A549 (cell line): Measurements from ENCODE around the gene KLHL29. TPM values are rescaled to one million over a fixed set of nuclear protein-coding genes. Genes with fewer than 3 reads are reported as not detected.

Experiments used
- ATAC-seq, 2 experiments: fragments of 200-7000 bp in 1 of 2; fragments of >200 bp in 1 of 2; cut with Nextera tagmentation in 1 of 2; cut with Tn5 transposase in 1 of 2; 3 replicates each; pipeline versions ENCODE4 v1.8.0 to v1.9.1; 2018 to 2020; ENCODE audit warnings: mild to moderate bottlenecking in 1 of 2, moderate library complexity in 1 of 2
- CTCF ChIA-PET: fragments of 300-600 bp; sonication (Branson Sonifier 250); formaldehyde crosslinking; extraction: SDS; loops from one replicate; lab custom pipeline; 2021; ENCODE audit warnings: antibody characterized with exemption, inconsistent platforms; lab: Yijun Ruan, JAX
- POLR2A ChIA-PET: fragments of 350-600 bp; formaldehyde crosslinking; extraction: SDS; loops from one replicate; lab custom pipeline; 2021; ENCODE audit warnings: antibody characterized with exemption, inconsistent platforms; lab: Yijun Ruan, JAX
- DNase-seq, 2 experiments: peaks; one replicate each; pipeline versions ENCODE4 v3.0.0 to v3.0.0-alpha.2; 2011 to 2016; ENCODE audit warnings: low read depth in 1 of 2, low spot score in 1 of 2
- FAIRE-seq: peaks from 2 replicates; lab custom pipeline; 2011; peaks lifted over from hg19 to GRCh38; lab: Jason Lieb, UNC
- H3K27ac ChIP-seq, 2 experiments: fragments of >200 bp; sonication (Bioruptor Twin); formaldehyde crosslinking; 3 replicates each; pipeline ENCODE4 v1.5.1; 2016 to 2017
- H3K4me1 ChIP-seq: fragments of >200 bp; sonication (Bioruptor Twin); formaldehyde crosslinking; 3 replicates; pipeline ENCODE4 v1.6.1; 2016
- H3K4me2 ChIP-seq: fragments of >200 bp; sonication (Bioruptor Twin); formaldehyde crosslinking; 3 replicates; pipeline ENCODE4 v1.6.1; 2016
- H3K4me3 ChIP-seq: fragments of >200 bp; sonication (Bioruptor Twin); formaldehyde crosslinking; 3 replicates; pipeline ENCODE4 v1.5.1; 2016
- H3K9me3 ChIP-seq: fragments of >200 bp; sonication (Bioruptor Twin); formaldehyde crosslinking; 3 replicates; pipeline ENCODE4 v1.6.1; 2016
- BCL3 ChIP-seq: fragments of >200 bp; sonication (Bioruptor Twin); formaldehyde crosslinking; IDR thresholded peaks from 3 replicates; pipeline ENCODE4 v1.6.1; 2016
- CBX2 ChIP-seq: fragments of 200-600 bp; sonication (generic); IDR thresholded peaks from 2 replicates; pipeline ENCODE4 v1.6.1; 2016; ENCODE audit warnings: low read depth, mild to moderate bottlenecking, borderline replicate concordance
- CBX8 ChIP-seq: fragments of 200-600 bp; sonication (generic); IDR thresholded peaks from 2 replicates; pipeline ENCODE4 v1.6.1; 2016
- CEBPB ChIP-seq, 2 experiments: fragments of >200 bp in 1 of 2; sonication (Bioruptor Twin) in 1 of 2; formaldehyde crosslinking in 1 of 2; IDR thresholded peaks; 2 replicates each; pipeline ENCODE4 v1.6.1; 2012 to 2016
- CHD2 ChIP-seq: fragments of 150-350 bp; IDR thresholded peaks from 2 replicates; pipeline ENCODE4 v1.6.1; 2014; ENCODE audit warnings: low read length; ENCODE audit not compliant: partially characterized antibody
- E2F6 ChIP-seq: IDR thresholded peaks from 2 replicates; pipeline ENCODE4 v1.6.1; 2012; ENCODE audit warnings: low read depth, borderline replicate concordance
- EHMT2 ChIP-seq: fragments of 200-600 bp; sonication (generic); IDR thresholded peaks from 2 replicates; pipeline ENCODE4 v1.6.1; 2016; ENCODE audit warnings: antibody characterized with exemption, low read depth, mild to moderate bottlenecking, moderate library complexity
- FOSL2 ChIP-seq, 2 experiments: fragments of 450-650 bp in 1 of 2; fragments of >200 bp in 1 of 2; sonication (Bioruptor Twin) in 1 of 2; formaldehyde crosslinking; IDR thresholded peaks; 2 replicates each; pipeline versions ENCODE4 v1.5.0 to v1.6.1; 2016 to 2020; ENCODE audit warnings: mild to moderate bottlenecking in 1 of 2, moderate library complexity in 1 of 2
- HOXB13 ChIP-seq: fragments of 250-450 bp; sonication (Bioruptor Pico); IDR thresholded peaks from 2 replicates; pipeline ENCODE4 v1.5.0; 2020; ENCODE audit warnings: low read depth, mild to moderate bottlenecking, moderate library complexity
- HOXB5 ChIP-seq: fragments of 250-450 bp; sonication (Bioruptor Pico); IDR thresholded peaks from 2 replicates; pipeline ENCODE4 v1.5.0; 2020; ENCODE audit warnings: mild to moderate bottlenecking, moderate library complexity
- JUN ChIP-seq, 2 experiments: fragments of >200 bp; sonication (Bioruptor Twin); formaldehyde crosslinking; IDR thresholded peaks; 2 replicates in 1 of 2; 3 replicates in 1 of 2; pipeline ENCODE4 v1.6.1; 2016 to 2017
- KDM1A ChIP-seq: fragments of 200-600 bp; sonication (generic); IDR thresholded peaks from 2 replicates; pipeline ENCODE4 v1.6.1; 2016; ENCODE audit warnings: low read depth, mild to moderate bottlenecking
- KDM5A ChIP-seq: fragments of 200-600 bp; sonication (generic); IDR thresholded peaks from 2 replicates; pipeline ENCODE4 v1.6.1; 2016; ENCODE audit warnings: antibody characterized with exemption, mild to moderate bottlenecking
- MAX ChIP-seq: IDR thresholded peaks from 2 replicates; pipeline ENCODE4 v1.6.1; 2012
- NPAS2 ChIP-seq: fragments of 250-450 bp; sonication (Bioruptor Pico); IDR thresholded peaks from 2 replicates; pipeline ENCODE4 v1.8.0; 2022; ENCODE audit warnings: mild to moderate bottlenecking, moderate library complexity, borderline replicate concordance
- REST ChIP-seq: fragments of 200-600 bp; sonication (generic); IDR thresholded peaks from 2 replicates; pipeline ENCODE4 v1.6.1; 2016; ENCODE audit warnings: antibody characterized with exemption, mild to moderate bottlenecking, moderate library complexity
- SREBF2 ChIP-seq: fragments of 450-650 bp; IDR thresholded peaks from 2 replicates; pipeline ENCODE4 v1.6.1; 2014; ENCODE audit warnings: mild to moderate bottlenecking, moderate library complexity
- ZC3H11A ChIP-seq: fragments of 450-650 bp; IDR thresholded peaks from 2 replicates; pipeline ENCODE4 v1.6.1; 2014; ENCODE audit warnings: antibody characterized with exemption, mild to moderate bottlenecking
- ZNF302 ChIP-seq: fragments of 250-450 bp; sonication (Bioruptor Pico); IDR thresholded peaks from 2 replicates; pipeline ENCODE4 v1.9.0; 2021; ENCODE audit warnings: inconsistent platforms, mild to moderate bottlenecking, moderate library complexity
- WGBS: methylation state at CpG from one replicate; pipeline ENCODE4 v1.1.6; 2017; ENCODE audit errors: missing lambda C conversion rate; 5-methylcytosine and 5-hydroxymethylcytosine counted together
- polyA plus RNA-seq, 4 experiments: library from polyadenylated mRNA; depleted of rRNA in 3 of 4; stranded (reverse); fragments of >200 nt; fragmentation: RNase III in 1 of 4; extraction: RNeasy Plus Mini Kit Qiagen cat#74134 plus additional on column Dnase treatment in 1 of 4; gene quantifications; 2 replicates in 3 of 4; 3 replicates in 1 of 4; pipeline ENCODE4 v1.2.3, GENCODE V29; 2011 to 2017

KLHL29 gene
- polyA plus RNA-seq, 2 of the 4 experiments (the other 2 are of a cell fraction): 1.3 to 2.5 TPM

GRCh38 chr2:23609254-23609653, 224.3 kb downstream of the KLHL29 start (continued):
- TF ChIP-seq HOXB13 (CRISPR knock-in tag) (no peak), BCL3 (no peak)

GRCh38 chr2:23611839-23612238, 226.9 kb downstream of the KLHL29 start:
- no peak overlapping the region for H3K4me3 ChIP-seq
- H3K9me3 ChIP-seq: peaks cover 20% of the 10 kb centered on the region
- no peak overlapping the region for H3K27ac ChIP-seq
- no peak overlapping the region for H3K4me2 ChIP-seq
- WGBS: 46% methylated on average over 3 of the region's 3 CpGs
- ChIA-PET CTCF (no interaction called here), POLR2A (no interaction called here)
- no peak for TF ChIP-seq FOSL2 (IDR thresholded peaks at IDR 0.05)
- TF ChIP-seq FOSL2 (CRISPR knock-in tag; IDR thresholded peaks at IDR 0.05): no peak
- no peak for TF ChIP-seq REST
- no peak for TF ChIP-seq ZC3H11A
- no peaks in the 10 kb centered on the region for H3K4me1 ChIP-seq
- DNase-seq (no peak), ATAC-seq (no peak), FAIRE-seq (no peak)

GRCh38 chr2:23614701-23615100, 229.7 kb downstream of the KLHL29 start:
- DNase-seq (no peak), FAIRE-seq (no peak), ATAC-seq (peak in 1 of 2 experiments; percentile 33; a peak in 2 of 6 replicates)
- POLR2A ChIA-PET: no interaction called here
- no peak overlapping the region for H3K27ac ChIP-seq
- TF ChIP-seq FOSL2 (IDR thresholded peaks at IDR 0.05): no peak
- no peak for TF ChIP-seq FOSL2 (CRISPR knock-in tag; IDR thresholded peaks at IDR 0.05)
- TF ChIP-seq HOXB5: no peak
- TF ChIP-seq E2F6: no peak
- no peak for TF ChIP-seq KDM1A
- TF ChIP-seq EHMT2: no peak
- TF ChIP-seq CHD2: no peak
- no peak for TF ChIP-seq CBX8
- TF ChIP-seq SREBF2: no peak
- TF ChIP-seq, all 56 proteins: peak for 0
- WGBS: 75% methylated on average over 12 of the region's 12 CpGs
- CTCF ChIA-PET: interaction anchor here (0.6 kb wide), 1 partner anchor 10 kb away, joined by 3 read pairs; no protein-coding TSS in a partner anchor
- no peak overlapping the region for H3K4me2 ChIP-seq
- peaks cover 20% of the 10 kb centered on the region for H3K9me3 ChIP-seq
- H3K4me1 ChIP-seq: no peaks in the 10 kb centered on the region
- no peak overlapping the region for H3K4me3 ChIP-seq

- TF ChIP-seq NPAS2 (CRISPR knock-in tag) (no peak), JUN (IDR thresholded peaks at IDR 0.05) (no peak), KDM5A (no peak), CEBPB (IDR thresholded peaks at IDR 0.05) (no peak), CBX2 (no peak), MAX (no peak), E2F6 (no peak), ZNF302 (no peak)
- ChIA-PET CTCF (interaction anchor here (1.3 kb wide), 1 partner anchor 11 kb away, joined by 3 read pairs; no protein-coding TSS in a partner anchor), POLR2A (no interaction called here)
- ATAC-seq: peak; percentile 27 to 37; a peak in 3 of 6 replicates
- WGBS: 74% methylated on average over 20 of the region's 20 CpGs
- Histone ChIP-seq H3K4me2 (no peak overlapping the region), H3K4me1 (no peaks in the 10 kb centered on the region), H3K27ac (no peak overlapping the region), H3K4me3 (no peak overlapping the region), H3K9me3 (peaks cover 20% of the 10 kb centered on the region)
- no peak for DNase-seq
- FAIRE-seq: no peak
Observed at GRCh38 chr2:23615216-23616020, 230.4 kb downstream of the KLHL29 start.
